Measurements from ENCODE around the gene SPOCK2. TPM values are rescaled to one million over a fixed set of nuclear protein-coding genes. Genes with fewer than 3 reads are reported as not detected.
"Not testable (repeated sequence)": the region's sequence is repeated elsewhere in the genome, so short reads cannot be mapped to it uniquely, and the experiment has no call there.

The SPOCK2 gene
- total and polyA plus RNA-seq, 2 donors (not counting 1 experiment from before 2014, with no cell fraction given): 0.02 to 0.33 TPM

- Histone ChIP-seq H3K79me2 (ENCODE audit: control insufficient read depth, insufficient read depth, low read length) (no peaks in the 10 kb centered on the region), H3K36me3 (ENCODE audit: control insufficient read depth, insufficient read depth, low read length) (no peaks in the 10 kb centered on the region), H3K27ac (ENCODE audit: insufficient read depth, low read length) (no peak overlapping the region), H3K27me3 (ENCODE audit: control insufficient read depth, insufficient read depth, low read length) (peaks cover 7% of the 10 kb centered on the region), H3K9me3 (ENCODE audit: control insufficient read depth, insufficient read depth, low read depth, low read length) (no peaks in the 10 kb centered on the region), H3K9ac (ENCODE audit: insufficient read depth, low read length) (no peak overlapping the region), H3K4me2 (ENCODE audit: extremely low read depth, insufficient read depth, low read length) (no peak overlapping the region), H3K4me3 (replicated peaks in 1 of 4; ENCODE audit: control extremely low read depth in 1 of 4, insufficient read depth in 1 of 4, low read depth in 3 of 4, low read length in 4 of 4) (no peak overlapping the region), H2AFZ (ENCODE audit: low read length) (no peak overlapping the region), H3K4me1 (ENCODE audit: control insufficient read depth, extremely low read depth, insufficient read depth, low read length) (peaks cover 6% of the 10 kb centered on the region), H4K20me1 (ENCODE audit: control insufficient read depth, extremely low read depth, insufficient read depth, low read length) (no peaks in the 10 kb centered on the region)
- TF ChIP-seq EZH2 (IDR thresholded peaks at IDR 0.05; ENCODE audit: low read length, missing control alignments): no peak
- no peak for TF ChIP-seq CTCF (conservative IDR thresholded peaks at IDR 0.05 in 1 of 2, IDR thresholded peaks at IDR 0.05 in 1 of 2; ENCODE audit: low read depth in 1 of 2, low read length in 2 of 2)
- DNase-seq (ENCODE audit: low read depth in 2 of 2): no peak
These were observed 53.6 kb downstream of the SPOCK2 start for GRCh38 chr10:72034761-72035160.

GRCh38 chr10:72034040-72034499 lies 54.3 kb downstream of the SPOCK2 start:
- peaks cover under 1% of the 10 kb centered on the region for H3K4me1 ChIP-seq (ENCODE audit: control insufficient read depth, extremely low read depth, insufficient read depth, low read length)
- H3K9ac ChIP-seq (ENCODE audit: insufficient read depth, low read length): no peak overlapping the region
- no peak overlapping the region for H2AFZ ChIP-seq (ENCODE audit: low read length)
- H3K4me3 ChIP-seq (replicated peaks in 1 of 4; ENCODE audit: control extremely low read depth in 1 of 4, insufficient read depth in 1 of 4, low read depth in 3 of 4, low read length in 4 of 4): no peak overlapping the region
- H3K36me3 ChIP-seq (ENCODE audit: control insufficient read depth, insufficient read depth, low read length): no peaks in the 10 kb centered on the region
- DNase-seq (ENCODE audit: low read depth in 2 of 2): no peak
- peaks cover 7% of the 10 kb centered on the region for H3K27me3 ChIP-seq (ENCODE audit: control insufficient read depth, insufficient read depth, low read length)
- no peaks in the 10 kb centered on the region for H4K20me1 ChIP-seq (ENCODE audit: control insufficient read depth, extremely low read depth, insufficient read depth, low read length)
- no peak overlapping the region for H3K27ac ChIP-seq (ENCODE audit: insufficient read depth, low read length)
- no peak overlapping the region for H3K4me2 ChIP-seq (ENCODE audit: extremely low read depth, insufficient read depth, low read length)
- no peaks in the 10 kb centered on the region for H3K9me3 ChIP-seq (ENCODE audit: control insufficient read depth, insufficient read depth, low read depth, low read length)
- TF ChIP-seq CTCF (conservative IDR thresholded peaks at IDR 0.05 in 1 of 2, IDR thresholded peaks at IDR 0.05 in 1 of 2; ENCODE audit: low read depth in 1 of 2, low read length in 2 of 2): no peak
- TF ChIP-seq EZH2 (IDR thresholded peaks at IDR 0.05; ENCODE audit: low read length, missing control alignments): no peak
- no peaks in the 10 kb centered on the region for H3K79me2 ChIP-seq (ENCODE audit: control insufficient read depth, insufficient read depth, low read length)

- not testable (repeated sequence) for DNase-seq (ENCODE audit: low read depth in 2 of 2); H3K27me3 ChIP-seq (ENCODE audit: control insufficient read depth, insufficient read depth, low read length); H3K9ac ChIP-seq (ENCODE audit: insufficient read depth, low read length); H4K20me1 ChIP-seq (ENCODE audit: control insufficient read depth, extremely low read depth, insufficient read depth, low read length); H3K4me2 ChIP-seq (ENCODE audit: extremely low read depth, insufficient read depth, low read length); H2AFZ ChIP-seq (ENCODE audit: low read length); H3K4me3 ChIP-seq (replicated peaks in 1 of 4; ENCODE audit: control extremely low read depth in 1 of 4, insufficient read depth in 1 of 4, low read depth in 3 of 4, low read length in 4 of 4); H3K36me3 ChIP-seq (ENCODE audit: control insufficient read depth, insufficient read depth, low read length); H3K9me3 ChIP-seq (ENCODE audit: control insufficient read depth, insufficient read depth, low read depth, low read length); H3K4me1 ChIP-seq (ENCODE audit: control insufficient read depth, extremely low read depth, insufficient read depth, low read length); H3K27ac ChIP-seq (ENCODE audit: insufficient read depth, low read length); H3K79me2 ChIP-seq (ENCODE audit: control insufficient read depth, insufficient read depth, low read length)
These were observed 55.8 kb downstream of the SPOCK2 start for GRCh38 chr10:72032409-72033162.

Measured in fibroblast of lung (primary cell).